Measurements from ENCODE around the gene HOXD13.

DNA sequence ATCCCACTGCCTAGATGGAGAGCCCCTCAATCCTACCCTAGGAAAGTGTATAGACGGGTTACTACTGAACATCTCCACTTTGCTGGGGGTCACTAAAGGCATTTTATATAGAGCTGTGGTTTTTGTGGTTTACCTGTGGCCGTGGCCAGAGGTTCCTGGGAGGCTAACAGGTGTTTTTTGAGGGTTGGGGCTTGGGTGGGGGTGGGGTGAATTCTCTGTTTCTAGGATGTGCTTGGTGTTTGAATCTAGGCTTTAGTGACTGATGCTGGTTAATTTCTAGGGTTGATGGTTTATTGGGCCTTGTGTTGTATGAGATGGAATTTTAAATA lies 44.7 kb downstream of the HOXD13 start:
- TF ChIP-seq, protein P1, sequence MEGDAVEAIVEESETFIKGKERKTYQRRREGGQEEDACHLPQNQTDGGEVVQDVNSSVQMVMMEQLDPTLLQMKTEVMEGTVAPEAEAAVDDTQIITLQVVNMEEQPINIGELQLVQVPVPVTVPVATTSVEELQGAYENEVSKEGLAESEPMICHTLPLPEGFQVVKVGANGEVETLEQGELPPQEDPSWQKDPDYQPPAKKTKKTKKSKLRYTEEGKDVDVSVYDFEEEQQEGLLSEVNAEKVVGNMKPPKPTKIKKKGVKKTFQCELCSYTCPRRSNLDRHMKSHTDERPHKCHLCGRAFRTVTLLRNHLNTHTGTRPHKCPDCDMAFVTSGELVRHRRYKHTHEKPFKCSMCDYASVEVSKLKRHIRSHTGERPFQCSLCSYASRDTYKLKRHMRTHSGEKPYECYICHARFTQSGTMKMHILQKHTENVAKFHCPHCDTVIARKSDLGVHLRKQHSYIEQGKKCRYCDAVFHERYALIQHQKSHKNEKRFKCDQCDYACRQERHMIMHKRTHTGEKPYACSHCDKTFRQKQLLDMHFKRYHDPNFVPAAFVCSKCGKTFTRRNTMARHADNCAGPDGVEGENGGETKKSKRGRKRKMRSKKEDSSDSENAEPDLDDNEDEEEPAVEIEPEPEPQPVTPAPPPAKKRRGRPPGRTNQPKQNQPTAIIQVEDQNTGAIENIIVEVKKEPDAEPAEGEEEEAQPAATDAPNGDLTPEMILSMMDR (conservative IDR thresholded peaks at IDR 0.05) = no peak
- TF ChIP-seq EZH2 (IDR thresholded peaks at IDR 0.05; ENCODE audit: low read depth) = no peak

Data from PC-9 (cell line).